HepG2 (cell line): Measurements from ENCODE around the gene PMVK. TPM values are rescaled to one million over a fixed set of nuclear protein-coding genes. Genes with fewer than 3 reads are reported as not detected.

ENCODE experiments used
- EZH2 ChIP-seq: conservative IDR thresholded peaks from 2 replicates; pipeline ENCODE4 v1.6.1; 2012; ENCODE audit warnings: mild to moderate bottlenecking, low read depth, low read length, moderate library complexity
- HMGXB4 ChIP-seq, 2 experiments: sonication (generic) in 1 of 2; formaldehyde crosslinking in 1 of 2; IDR thresholded peaks; 2 replicates each; pipeline versions ENCODE4 v1.4.0 to v1.6.1; 2018 to 2020; ENCODE audit warnings: missing genetic modification reagents in 2 of 2, borderline replicate concordance in 1 of 2, low read depth in 1 of 2, mild to moderate bottlenecking in 1 of 2, missing biosample characterization in 1 of 2
- HNF1B ChIP-seq: sonication (generic); formaldehyde crosslinking; IDR thresholded peaks from 2 replicates; pipeline ENCODE4 v1.5.1; 2020; ENCODE audit warnings: mild to moderate bottlenecking, moderate library complexity, missing genetic modification reagents
- HNF4A ChIP-seq: sonication (generic); formaldehyde crosslinking; IDR thresholded peaks from 2 replicates; pipeline ENCODE4 v1.4.0; 2020; ENCODE audit warnings: missing genetic modification reagents
- KDM1A ChIP-seq: IDR thresholded peaks from 2 replicates; pipeline ENCODE4 v1.6.1; 2016; ENCODE audit warnings: missing compliant biosample characterization
- KDM2A ChIP-seq: sonication (generic); formaldehyde crosslinking; IDR thresholded peaks from 2 replicates; pipeline ENCODE4 v1.4.0; 2020; ENCODE audit warnings: low read depth, missing genetic modification reagents, borderline replicate concordance
- MXD3 ChIP-seq: IDR thresholded peaks from 2 replicates; pipeline ENCODE4 v1.6.1; 2016; ENCODE audit warnings: mild to moderate bottlenecking, missing biosample characterization, missing genetic modification reagents
- NR2F2 ChIP-seq: IDR thresholded peaks from 2 replicates; pipeline ENCODE4 v1.6.1; 2012; ENCODE audit warnings: low read depth, inconsistent platforms, borderline replicate concordance
- REPIN1 ChIP-seq: sonication (generic); formaldehyde crosslinking; IDR thresholded peaks from 2 replicates; pipeline ENCODE4 v1.8.0; 2022; ENCODE audit warnings: missing genetic modification reagents, low read depth, mild to moderate bottlenecking, borderline replicate concordance
- SRSF4 ChIP-seq: fragments of 200-400 bp; formaldehyde crosslinking; IDR thresholded peaks from one replicate; pipeline ENCODE4 v1.6.1; 2018; ENCODE audit warnings: mild to moderate bottlenecking, low read depth, low read length, moderate library complexity; ENCODE audit not compliant: poor library complexity, severe bottlenecking
- TAF15 ChIP-seq: fragments of 200-400 bp; formaldehyde crosslinking; IDR thresholded peaks from one replicate; pipeline ENCODE4 v1.6.1; 2018; ENCODE audit warnings: mild to moderate bottlenecking, low read depth, low read length; ENCODE audit not compliant: poor library complexity, severe bottlenecking
- ZMYM3 ChIP-seq: sonication (generic); formaldehyde crosslinking; IDR thresholded peaks from 2 replicates; pipeline ENCODE4 v1.5.1; 2020; ENCODE audit warnings: mild to moderate bottlenecking, missing genetic modification reagents
- ZNF10 ChIP-seq: sonication (generic); formaldehyde crosslinking; IDR thresholded peaks from 2 replicates; pipeline ENCODE4 v1.4.0; 2020; ENCODE audit warnings: mild to moderate bottlenecking, low read depth, missing genetic modification reagents, borderline replicate concordance
- ZNF557 ChIP-seq: sonication (generic); formaldehyde crosslinking; IDR thresholded peaks from 2 replicates; pipeline ENCODE4 v1.4.0; 2020; ENCODE audit warnings: missing genetic modification reagents
- ZNF558 ChIP-seq: sonication (generic); formaldehyde crosslinking; IDR thresholded peaks from 2 replicates; pipeline ENCODE4 v1.9.0; 2022; ENCODE audit warnings: mild to moderate bottlenecking, missing genetic modification reagents, borderline replicate concordance
- ZNF670 ChIP-seq: sonication (generic); formaldehyde crosslinking; IDR thresholded peaks from 2 replicates; pipeline ENCODE4 v1.8.0; 2022; ENCODE audit warnings: mild to moderate bottlenecking, missing genetic modification reagents, borderline replicate concordance
- polyA plus RNA-seq, 8 experiments: library from polyadenylated mRNA; depleted of rRNA in 3 of 8; stranded (reverse) in 7 of 8; unstranded in 1 of 8; fragments of >200 nt; fragmentation: Illumina TruSeq in 4 of 8; extraction: Trizol in 4 of 8; gene quantifications; 2 replicates each; pipeline versions ENCODE4 v1.2.1 to v1.2.3, GENCODE V29; 2011 to 2016; ENCODE audit warnings: low read depth in 4 of 8, missing spikeins in 1 of 8, mixed read lengths in 1 of 8; ENCODE audit not compliant: insufficient read depth in 1 of 8
- total RNA-seq, 5 experiments: library from RNA; depleted of rRNA; stranded (reverse); fragments of >200 nt; fragmentation: Illumina TruSeq; extraction: Trizol; gene quantifications; 2 replicates each; pipeline ENCODE4 v1.2.3, GENCODE V29; 2016; ENCODE audit warnings: low read depth in 1 of 5
- TF ChIP-seq, protein P1 (sequence below): sonication (generic); formaldehyde crosslinking; IDR thresholded peaks from 2 replicates; pipeline ENCODE4 v1.4.0; 2020; ENCODE audit warnings: missing genetic modification reagents, borderline replicate concordance
- TF ChIP-seq, protein P2 (sequence below): sonication (generic); formaldehyde crosslinking; IDR thresholded peaks from 2 replicates; pipeline ENCODE4 v1.8.0; 2022; ENCODE audit warnings: missing genetic modification reagents, mild to moderate bottlenecking, borderline replicate concordance

The PMVK gene
- total and polyA plus RNA-seq, 2 of the 13 experiments (the other 11 are each of a cell fraction or from before 2014, with no cell fraction given): 3.9 to 12.6 TPM

DNA sequence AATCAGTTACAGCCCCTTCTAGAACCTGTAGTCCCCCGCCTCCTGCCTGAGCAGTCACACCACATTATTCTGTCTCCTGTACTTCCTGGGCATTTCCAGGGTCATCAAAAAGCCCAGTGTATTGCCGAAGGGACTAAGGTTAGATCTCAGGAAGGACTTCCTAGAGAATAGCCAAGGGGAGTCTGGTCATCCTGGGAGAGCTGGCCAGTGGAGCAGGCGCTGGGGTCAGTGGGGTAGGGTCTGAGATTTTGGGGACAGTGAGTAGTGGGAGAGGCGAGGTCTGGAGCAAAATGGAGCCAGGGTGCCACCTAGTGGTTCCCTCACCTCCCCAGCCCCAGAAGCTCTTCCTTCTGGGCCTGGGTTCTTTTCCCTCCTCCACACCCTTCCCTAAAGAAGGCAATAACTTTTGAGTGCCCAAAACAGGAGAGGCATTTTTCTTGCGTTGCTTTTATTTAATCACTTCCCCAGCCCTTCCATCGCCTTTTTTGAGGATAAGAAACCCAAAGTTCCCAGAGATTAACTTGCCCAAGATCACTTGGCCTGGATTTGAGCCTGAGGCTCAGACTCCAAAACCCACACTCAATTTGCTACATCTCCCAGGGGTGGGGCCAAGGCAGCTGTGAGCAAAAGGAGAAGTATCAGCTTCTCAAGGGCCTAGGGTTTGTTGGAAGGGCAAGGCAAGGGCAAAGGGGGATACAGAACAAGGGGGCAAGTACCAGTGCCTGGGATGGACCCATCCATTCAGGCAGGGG, 7.3 kb upstream of the PMVK start (continued):
- TF ChIP-seq HMGXB4 (CRISPR knock-in tag; IDR thresholded peaks at IDR 0.05; ENCODE audit: borderline replicate concordance in 1 of 2, low read depth in 1 of 2): peak in 1 of 2 experiments; percentile 9; a peak in 1 of 4 replicates
- no peak for TF ChIP-seq ZNF670 (CRISPR knock-in tag)
- TF ChIP-seq SRSF4: no peak
- no peak for TF ChIP-seq MXD3 (CRISPR knock-in tag)
- TF ChIP-seq REPIN1 (CRISPR knock-in tag): no peak
- TF ChIP-seq TAF15: no peak
- no peak for TF ChIP-seq ZNF557 (CRISPR knock-in tag)
- TF ChIP-seq, protein P1, sequence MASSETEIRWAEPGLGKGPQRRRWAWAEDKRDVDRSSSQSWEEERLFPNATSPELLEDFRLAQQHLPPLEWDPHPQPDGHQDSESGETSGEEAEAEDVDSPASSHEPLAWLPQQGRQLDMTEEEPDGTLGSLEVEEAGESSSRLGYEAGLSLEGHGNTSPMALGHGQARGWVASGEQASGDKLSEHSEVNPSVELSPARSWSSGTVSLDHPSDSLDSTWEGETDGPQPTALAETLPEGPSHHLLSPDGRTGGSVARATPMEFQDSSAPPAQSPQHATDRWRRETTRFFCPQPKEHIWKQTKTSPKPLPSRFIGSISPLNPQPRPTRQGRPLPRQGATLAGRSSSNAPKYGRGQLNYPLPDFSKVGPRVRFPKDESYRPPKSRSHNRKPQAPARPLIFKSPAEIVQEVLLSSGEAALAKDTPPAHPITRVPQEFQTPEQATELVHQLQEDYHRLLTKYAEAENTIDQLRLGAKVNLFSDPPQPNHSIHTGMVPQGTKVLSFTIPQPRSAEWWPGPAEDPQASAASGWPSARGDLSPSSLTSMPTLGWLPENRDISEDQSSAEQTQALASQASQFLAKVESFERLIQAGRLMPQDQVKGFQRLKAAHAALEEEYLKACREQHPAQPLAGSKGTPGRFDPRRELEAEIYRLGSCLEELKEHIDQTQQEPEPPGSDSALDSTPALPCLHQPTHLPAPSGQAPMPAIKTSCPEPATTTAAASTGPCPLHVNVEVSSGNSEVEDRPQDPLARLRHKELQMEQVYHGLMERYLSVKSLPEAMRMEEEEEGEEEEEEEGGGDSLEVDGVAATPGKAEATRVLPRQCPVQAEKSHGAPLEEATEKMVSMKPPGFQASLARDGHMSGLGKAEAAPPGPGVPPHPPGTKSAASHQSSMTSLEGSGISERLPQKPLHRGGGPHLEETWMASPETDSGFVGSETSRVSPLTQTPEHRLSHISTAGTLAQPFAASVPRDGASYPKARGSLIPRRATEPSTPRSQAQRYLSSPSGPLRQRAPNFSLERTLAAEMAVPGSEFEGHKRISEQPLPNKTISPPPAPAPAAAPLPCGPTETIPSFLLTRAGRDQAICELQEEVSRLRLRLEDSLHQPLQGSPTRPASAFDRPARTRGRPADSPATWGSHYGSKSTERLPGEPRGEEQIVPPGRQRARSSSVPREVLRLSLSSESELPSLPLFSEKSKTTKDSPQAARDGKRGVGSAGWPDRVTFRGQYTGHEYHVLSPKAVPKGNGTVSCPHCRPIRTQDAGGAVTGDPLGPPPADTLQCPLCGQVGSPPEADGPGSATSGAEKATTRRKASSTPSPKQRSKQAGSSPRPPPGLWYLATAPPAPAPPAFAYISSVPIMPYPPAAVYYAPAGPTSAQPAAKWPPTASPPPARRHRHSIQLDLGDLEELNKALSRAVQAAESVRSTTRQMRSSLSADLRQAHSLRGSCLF (CRISPR knock-in tag): no peak
- 0 out of 2 replicates have a peak, but pooled peaks have one; percentile 10 for TF ChIP-seq NR2F2
- TF ChIP-seq ZNF558 (CRISPR knock-in tag): no peak
- TF ChIP-seq HNF4A (CRISPR knock-in tag): no peak
- TF ChIP-seq, protein P2, sequence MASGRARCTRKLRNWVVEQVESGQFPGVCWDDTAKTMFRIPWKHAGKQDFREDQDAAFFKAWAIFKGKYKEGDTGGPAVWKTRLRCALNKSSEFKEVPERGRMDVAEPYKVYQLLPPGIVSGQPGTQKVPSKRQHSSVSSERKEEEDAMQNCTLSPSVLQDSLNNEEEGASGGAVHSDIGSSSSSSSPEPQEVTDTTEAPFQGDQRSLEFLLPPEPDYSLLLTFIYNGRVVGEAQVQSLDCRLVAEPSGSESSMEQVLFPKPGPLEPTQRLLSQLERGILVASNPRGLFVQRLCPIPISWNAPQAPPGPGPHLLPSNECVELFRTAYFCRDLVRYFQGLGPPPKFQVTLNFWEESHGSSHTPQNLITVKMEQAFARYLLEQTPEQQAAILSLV (CRISPR knock-in tag): no peak
- no peak for TF ChIP-seq EZH2
- TF ChIP-seq KDM1A: 0 out of 2 replicates have a peak, but pooled peaks have one; percentile 22
- TF ChIP-seq HNF1B (CRISPR knock-in tag): 0 out of 2 replicates have a peak, but pooled peaks have one; percentile 14
- peak; percentile 75 for TF ChIP-seq ZMYM3
- TF ChIP-seq ZNF10 (CRISPR knock-in tag): no peak
- no peak; the same call in 1 of the 2 replicates for TF ChIP-seq KDM2A (CRISPR knock-in tag)
